Measurements from ENCODE around the gene FIGNL1. TPM values are rescaled to one million over a fixed set of nuclear protein-coding genes. Genes with fewer than 3 reads are reported as not detected.

The FIGNL1 gene
- polyA plus RNA-seq, 3 donors = 0.55 to 2.4 (median 1.8) TPM

GRCh38 chr7:50418526-50419290 is 31.4 kb downstream of the FIGNL1 start:
- Histone ChIP-seq H3K27me3 (ENCODE audit: control insufficient read depth in 2 of 2, insufficient read depth in 2 of 2, low read length in 2 of 2) (no peaks in the 10 kb centered on the region), H4K20me1 (ENCODE audit: insufficient read depth, low read length) (no peaks in the 10 kb centered on the region), H3K4me2 (replicated peaks; ENCODE audit: extremely low read depth, low read length, poor library complexity, severe bottlenecking) (no peak overlapping the region), H3K36me3 (replicated peaks in 1 of 2; ENCODE audit: control insufficient read depth in 1 of 2, insufficient read depth in 2 of 2, low read length in 2 of 2) (no peaks in the 10 kb centered on the region), H3K9ac (ENCODE audit: insufficient read depth, low read length, poor library complexity, severe bottlenecking) (no peak overlapping the region), H3K4me1 (ENCODE audit: control insufficient read depth in 1 of 2, insufficient read depth in 2 of 2, low read length in 2 of 2) (peaks cover 47 to 49% of the 10 kb centered on the region in 2 donors), H2AFZ (ENCODE audit: insufficient read depth, low read depth, low read length, poor library complexity, severe bottlenecking) (no peak overlapping the region), H3K4me3 (replicated peaks in 1 of 3; ENCODE audit: low read depth in 2 of 3, low read length in 3 of 3) (no peak overlapping the region), H3K9me3 (replicated peaks in 1 of 2; ENCODE audit: control insufficient read depth in 1 of 2, insufficient read depth in 1 of 2, low read length in 2 of 2) (no peaks in the 10 kb centered on the region), H3K79me2 (ENCODE audit: insufficient read depth, low read length) (no peaks in the 10 kb centered on the region), H3K27ac (ENCODE audit: low read depth in 1 of 2, low read length in 2 of 2) (no peak overlapping the region)
- H3K36me3 Mint-ChIP-seq = no peaks in the 10 kb centered on the region
- H3K27ac Mint-ChIP-seq = peak overlapping the region in 1 of 7 donors; percentile 42
- no peak for TF ChIP-seq CTCF (IDR thresholded peaks at IDR 0.05)
- WGBS (ENCODE audit: insufficient coverage) = 93% methylated on average over 9 of the region's 14 CpGs
- DNase-seq = no peak
- H3K4me1 Mint-ChIP-seq = peaks cover 48% of the 10 kb centered on the region
- peaks cover 0 to 3% (median 2%) of the 10 kb centered on the region in 3 donors for H3K27me3 Mint-ChIP-seq (ENCODE audit: low read depth in 3 of 3)
- peaks cover 0 to 2% (median 0%) of the 10 kb centered on the region in 7 donors for H3K9me3 Mint-ChIP-seq
- no peak overlapping the region for H3K4me3 Mint-ChIP-seq
- intact Hi-C loops (cut with micrococcal nuclease) = loop anchor here in 1 of 2 donors (5.0 to 10.0 kb wide), 2 partner anchors 114 to 206 kb away; partner anchors contain the start of gene IKZF1

GRCh38 chr7:50418086-50418515 is 32.0 kb downstream of the FIGNL1 start:
- H3K27ac Mint-ChIP-seq = peak overlapping the region in 1 of 7 donors; percentile 74
- peak; percentile 94 for TF ChIP-seq CTCF (IDR thresholded peaks at IDR 0.05)
- Histone ChIP-seq H3K9ac (ENCODE audit: insufficient read depth, low read length, poor library complexity, severe bottlenecking) (no peak overlapping the region), H3K4me2 (replicated peaks; ENCODE audit: extremely low read depth, low read length, poor library complexity, severe bottlenecking) (no peak overlapping the region), H3K27me3 (ENCODE audit: control insufficient read depth in 2 of 2, insufficient read depth in 2 of 2, low read length in 2 of 2) (no peaks in the 10 kb centered on the region), H3K36me3 (replicated peaks in 1 of 2; ENCODE audit: control insufficient read depth in 1 of 2, insufficient read depth in 2 of 2, low read length in 2 of 2) (no peaks in the 10 kb centered on the region), H4K20me1 (ENCODE audit: insufficient read depth, low read length) (no peaks in the 10 kb centered on the region), H3K4me3 (replicated peaks in 1 of 3; ENCODE audit: low read depth in 2 of 3, low read length in 3 of 3) (no peak overlapping the region), H3K79me2 (ENCODE audit: insufficient read depth, low read length) (no peaks in the 10 kb centered on the region), H3K27ac (ENCODE audit: low read depth in 1 of 2, low read length in 2 of 2) (no peak overlapping the region), H3K4me1 (ENCODE audit: control insufficient read depth in 1 of 2, insufficient read depth in 2 of 2, low read length in 2 of 2) (peaks cover 53 to 55% of the 10 kb centered on the region in 2 donors), H2AFZ (ENCODE audit: insufficient read depth, low read depth, low read length, poor library complexity, severe bottlenecking) (no peak overlapping the region), H3K9me3 (replicated peaks in 1 of 2; ENCODE audit: control insufficient read depth in 1 of 2, insufficient read depth in 1 of 2, low read length in 2 of 2) (no peaks in the 10 kb centered on the region)
- H3K27me3 Mint-ChIP-seq (ENCODE audit: low read depth in 3 of 3) = peaks cover 0 to 3% (median 2%) of the 10 kb centered on the region in 3 donors
- H3K36me3 Mint-ChIP-seq = no peaks in the 10 kb centered on the region
- peaks cover 54% of the 10 kb centered on the region for H3K4me1 Mint-ChIP-seq
- intact Hi-C loops (cut with micrococcal nuclease) = loop anchor here in 1 of 2 donors (5.0 to 10.0 kb wide), 2 partner anchors 113 to 206 kb away; partner anchors contain the start of gene IKZF1
- peaks cover 0 to 2% (median 0%) of the 10 kb centered on the region in 7 donors for H3K9me3 Mint-ChIP-seq
- WGBS (ENCODE audit: insufficient coverage) = 7% methylated on average over 3 of the region's 4 CpGs
- peak; percentile 60 to 79 (median 78) for DNase-seq
- H3K4me3 Mint-ChIP-seq = no peak overlapping the region
